Measurements from ENCODE around the gene CMTR1. TPM values are rescaled to one million over a fixed set of nuclear protein-coding genes. Genes with fewer than 3 reads are reported as not detected.

CMTR1 gene
- total and polyA plus RNA-seq, 9 donors: 18.7 to 45.0 (median 38.4) TPM

DNA sequence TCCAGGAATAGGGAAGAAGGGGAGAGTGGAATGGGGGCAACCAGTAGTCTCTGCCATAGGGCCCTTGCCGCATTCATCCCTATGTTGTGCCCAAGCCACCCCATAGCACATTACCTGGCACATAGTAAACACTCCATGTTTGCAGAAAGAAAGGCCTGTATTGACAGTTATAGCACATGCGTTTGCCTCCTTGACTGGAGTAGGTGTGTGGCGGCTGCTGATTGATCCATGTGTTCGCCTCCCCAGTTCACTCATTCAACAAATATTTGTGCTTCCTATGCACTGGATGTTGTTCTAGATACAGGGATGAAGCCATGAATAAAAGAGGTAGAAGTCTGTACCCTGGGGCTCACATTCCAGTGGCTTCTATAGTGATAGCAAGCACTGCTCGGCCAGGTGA lies 86.4 kb downstream of the CMTR1 start:
- no peak overlapping the region for H3K4me3 ChIP-seq
- TF ChIP-seq CTCF (IDR thresholded peaks at IDR 0.05): no peak
- no peak for TF ChIP-seq POLR2A (IDR thresholded peaks at IDR 0.05)
- no peak for TF ChIP-seq EP300 (IDR thresholded peaks at IDR 0.05)
- H3K4me1 ChIP-seq (ENCODE audit: insufficient read depth): no peaks in the 10 kb centered on the region
- 93 to 96% (median 93%) methylated on average over 5 of the region's 5 CpGs for WGBS, 3 donors
- intact Hi-C loops (cut with DNase I): no loop called here
- no peaks in the 10 kb centered on the region for H3K27me3 ChIP-seq
- H3K9me3 ChIP-seq: no peaks in the 10 kb centered on the region
- no peaks in the 10 kb centered on the region for H3K36me3 ChIP-seq
- DNase-seq: no peak
- no peak overlapping the region for H3K27ac ChIP-seq

GRCh38 chr6:37520926-37521325 lies 87.9 kb downstream of the CMTR1 start:
- Histone ChIP-seq H3K27me3 (no peaks in the 10 kb centered on the region), H3K27ac (no peak overlapping the region), H3K9me3 (no peaks in the 10 kb centered on the region), H3K4me3 (no peak overlapping the region), H3K4me1 (ENCODE audit: insufficient read depth) (no peaks in the 10 kb centered on the region), H3K36me3 (no peaks in the 10 kb centered on the region)
- no peak for DNase-seq
- TF ChIP-seq EP300 (IDR thresholded peaks at IDR 0.05) (no peak), CTCF (IDR thresholded peaks at IDR 0.05) (no peak), POLR2A (IDR thresholded peaks at IDR 0.05) (no peak)
- 69 to 75% (median 74%) methylated on average over 6 of the region's 6 CpGs for WGBS, 3 donors
- intact Hi-C loops (cut with DNase I): no loop called here

- no peaks in the 10 kb centered on the region for H3K36me3 ChIP-seq
- intact Hi-C loops (cut with DNase I): no loop called here
- no peaks in the 10 kb centered on the region for H3K4me1 ChIP-seq (ENCODE audit: insufficient read depth)
- H3K27me3 ChIP-seq: no peaks in the 10 kb centered on the region
- H3K27ac ChIP-seq: no peak overlapping the region
- WGBS, 3 donors: 63 to 70% (median 64%) methylated on average over 4 of the region's 4 CpGs
- no peak for DNase-seq
- no peak for TF ChIP-seq EP300 (IDR thresholded peaks at IDR 0.05)
- TF ChIP-seq CTCF (IDR thresholded peaks at IDR 0.05): no peak
- no peak for TF ChIP-seq POLR2A (IDR thresholded peaks at IDR 0.05)
- no peaks in the 10 kb centered on the region for H3K9me3 ChIP-seq
- H3K4me3 ChIP-seq: no peak overlapping the region
These were observed 88.7 kb downstream of the CMTR1 start for GRCh38 chr6:37521674-37522073.

DNA sequence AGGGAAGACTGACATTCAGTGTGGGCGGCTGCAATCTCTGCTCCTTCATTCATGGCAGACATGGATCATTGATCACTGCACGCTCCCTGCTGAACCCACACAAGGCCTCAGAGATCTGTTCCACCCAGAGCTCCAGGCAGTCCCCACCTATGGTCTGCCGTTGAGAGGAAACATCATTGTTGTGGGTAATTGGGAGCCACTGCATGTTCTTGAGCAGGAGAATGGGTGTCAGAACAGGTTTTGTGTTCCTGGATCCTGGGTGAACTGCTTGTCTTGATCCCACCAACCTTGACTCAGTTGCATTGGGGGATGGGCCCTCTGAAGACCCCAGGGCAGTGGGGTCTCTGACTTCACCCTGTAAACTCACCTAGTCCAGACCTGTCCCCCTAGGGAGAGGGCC lies 89.8 kb downstream of the CMTR1 start:
- H3K4me1 ChIP-seq (ENCODE audit: insufficient read depth): no peaks in the 10 kb centered on the region
- H3K4me3 ChIP-seq: no peak overlapping the region
- no peak overlapping the region for H3K27ac ChIP-seq
- H3K36me3 ChIP-seq: no peaks in the 10 kb centered on the region
- no peaks in the 10 kb centered on the region for H3K9me3 ChIP-seq
- no peak for TF ChIP-seq EP300 (IDR thresholded peaks at IDR 0.05)
- TF ChIP-seq CTCF (IDR thresholded peaks at IDR 0.05): no peak
- no peak for TF ChIP-seq POLR2A (IDR thresholded peaks at IDR 0.05)
- DNase-seq: no peak
- intact Hi-C loops (cut with DNase I): no loop called here
- 84 to 85% (median 85%) methylated on average over 3 of the region's 3 CpGs for WGBS, 3 donors
- H3K27me3 ChIP-seq: no peaks in the 10 kb centered on the region

- Histone ChIP-seq H3K36me3 (no peaks in the 10 kb centered on the region), H3K9me3 (no peaks in the 10 kb centered on the region), H3K4me1 (ENCODE audit: insufficient read depth) (no peaks in the 10 kb centered on the region), H3K27me3 (no peaks in the 10 kb centered on the region), H3K4me3 (no peak overlapping the region), H3K27ac (no peak overlapping the region)
- TF ChIP-seq POLR2A (IDR thresholded peaks at IDR 0.05) (no peak), EP300 (IDR thresholded peaks at IDR 0.05) (no peak), CTCF (IDR thresholded peaks at IDR 0.05) (no peak)
- intact Hi-C loops (cut with DNase I): no loop called here
- DNase-seq: no peak
- WGBS, 3 donors: 70 to 76% (median 70%) methylated on average over 7 of the region's 7 CpGs
These were observed 90.4 kb downstream of the CMTR1 start for GRCh38 chr6:37523412-37523811.

Data from ovary (tissue), 9 donors.